Psoas muscle (tissue), 8 donors: ENCODE measurements around the gene STAMBPL1. TPM values are rescaled to one million over a fixed set of nuclear protein-coding genes. Genes with fewer than 3 reads are reported as not detected.

Experiments
- ATAC-seq, 4 donors: fragments of 200-7000 bp; cut with Tn5 transposase; one replicate each; pipeline ENCODE4 v1.9.1; 2020; ENCODE audit warnings: moderate library complexity in 3 of 4, mild to moderate bottlenecking in 2 of 4
- DNase-seq, 2 donors: peaks; one replicate each; pipeline ENCODE4 v3.0.0-alpha.2; 2020
- H3K27ac ChIP-seq: fragments of 200-600 bp; one replicate; pipeline ENCODE4 v1.8.0; 2022
- H3K27me3 ChIP-seq, 3 donors: fragments of 200-600 bp in 1 of 3; one replicate each; pipeline versions ENCODE4 v1.6.1 to v1.8.0; 2013 to 2022; ENCODE audit warnings: low read length in 2 of 3, mild to moderate bottlenecking in 2 of 3, moderate library complexity in 1 of 3; ENCODE audit not compliant: insufficient read depth in 3 of 3
- H3K36me3 ChIP-seq, 2 donors: fragments of 200-600 bp in 1 of 2; one replicate each; pipeline versions ENCODE4 v1.6.1 to v1.8.0; 2013 to 2022; ENCODE audit warnings: low read depth in 1 of 2, mild to moderate bottlenecking in 1 of 2, moderate library complexity in 1 of 2; ENCODE audit not compliant: insufficient read depth in 1 of 2
- H3K4me1 ChIP-seq: fragments of 200-600 bp; one replicate; pipeline ENCODE4 v1.8.0; 2022
- H3K4me3 ChIP-seq: fragments of 200-600 bp; one replicate; pipeline ENCODE4 v1.8.0; 2022; ENCODE audit warnings: mild to moderate bottlenecking
- H3K9me3 ChIP-seq: fragments of 200-600 bp; one replicate; pipeline ENCODE4 v1.8.0; 2022
- CTCF ChIP-seq: fragments of 200-600 bp; IDR thresholded peaks from one replicate; pipeline ENCODE4 v1.8.0; 2022; ENCODE audit warnings: antibody characterized with exemption
- WGBS, 3 donors: extraction: QIAGEN DNeasy Blood & Tissue Kit; methylation state at CpG; one replicate each; pipeline versions ENCODE4 v1.1.6 to v1.1.7; 2013; 5-methylcytosine and 5-hydroxymethylcytosine counted together
- intact Hi-C, 2 donors: fragments of 100-400 bp; cut with DNase I; formaldehyde crosslinking; loops; one replicate each; pipeline versions ENCODE4 v1.11.0 to v1.14.2; 2022
- polyA plus RNA-seq, 3 donors: library from polyadenylated mRNA; stranded (reverse); fragments of 200-250 nt; gene quantifications; one replicate each; pipeline ENCODE4 v1.2.3, GENCODE V29; 2013
- total RNA-seq, 4 donors: library from RNA; stranded (reverse); fragmentation: NEBNext Ultra II Directional in 2 of 4; extraction: Animal tissue kit (Norgen Biotek cat#: 25700) in 2 of 4; gene quantifications; one replicate each; pipeline versions ENCODE4 v1.2.1 to v1.2.4, GENCODE V29; 2021 to 2023
- donor health status: healthy with polysubstance abuse.
- donor health status: DM: no; HTN: no; CAD: no; lungs with moderate emphysema.
- donor health status: Bipolar disorder and iron deficiency.
- donor health status: healthy.
- donor health status: DM: yes; HTN: yes; CAD: no.
- donor health status: DM: no; HTN: no; CAD: no.
- donor health status: DM: no; HTN: no; CAD: no.
- donor health status: DM: yes; HTN: yes; CAD: no.

STAMBPL1 gene
- total and polyA plus RNA-seq, 7 donors = 0.23 to 1.4 (median 0.92) TPM

- TF ChIP-seq CTCF = no peak
- Histone ChIP-seq H3K4me3 (no peak overlapping the region), H3K9me3 (no peaks in the 10 kb centered on the region), H3K27me3 (peaks cover 0 to 2% (median 0%) of the 10 kb centered on the region in 3 donors), H3K27ac (no peak overlapping the region), H3K36me3 (peaks cover 0 to 18% of the 10 kb centered on the region in 2 donors), H3K4me1 (no peaks in the 10 kb centered on the region)
- intact Hi-C loops = no loop called here
- ATAC-seq (no peak), DNase-seq (no peak)
- 84 to 87% (median 85%) methylated on average over 6 of the region's 6 CpGs for WGBS, 3 donors
Observed at GRCh38 chr10:88941026-88941425, 61.0 kb downstream of the STAMBPL1 start.

GRCh38 chr10:88943778-88944177, 63.7 kb downstream of the STAMBPL1 start:
- Histone ChIP-seq H3K27me3 (peaks cover 0 to 2% (median 0%) of the 10 kb centered on the region in 3 donors), H3K4me1 (no peaks in the 10 kb centered on the region), H3K4me3 (no peak overlapping the region), H3K27ac (no peak overlapping the region), H3K9me3 (no peaks in the 10 kb centered on the region), H3K36me3 (peaks cover 0 to 15% of the 10 kb centered on the region in 2 donors)
- intact Hi-C loops = no loop called here
- DNase-seq = no peak
- no peak for ATAC-seq
- 87 to 100% (median 90%) methylated on average over 3 of the region's 3 CpGs for WGBS, 3 donors
- no peak for TF ChIP-seq CTCF

GRCh38 chr10:88944813-88945212, 64.8 kb downstream of the STAMBPL1 start:
- WGBS, 3 donors = 70 to 81% (median 78%) methylated on average over 3 of the region's 3 CpGs
- no peaks in the 10 kb centered on the region for H3K4me1 ChIP-seq
- no peak overlapping the region for H3K4me3 ChIP-seq
- ATAC-seq = no peak
- intact Hi-C loops = no loop called here
- peaks cover 0 to 2% (median 0%) of the 10 kb centered on the region in 3 donors for H3K27me3 ChIP-seq
- DNase-seq = no peak
- H3K9me3 ChIP-seq = no peaks in the 10 kb centered on the region
- H3K36me3 ChIP-seq = peaks cover 0 to 15% of the 10 kb centered on the region in 2 donors
- no peak overlapping the region for H3K27ac ChIP-seq
- no peak for TF ChIP-seq CTCF

- intact Hi-C loops = no loop called here
- peaks cover 0 to 8% of the 10 kb centered on the region in 2 donors for H3K36me3 ChIP-seq
- no peaks in the 10 kb centered on the region for H3K9me3 ChIP-seq
- H3K4me3 ChIP-seq = no peak overlapping the region
- ATAC-seq (no peak), DNase-seq (no peak)
- WGBS, 3 donors = 91 to 92% (median 92%) methylated on average over 1 of the region's 1 CpG
- TF ChIP-seq CTCF = no peak
- H3K27ac ChIP-seq = no peak overlapping the region
- H3K4me1 ChIP-seq = no peaks in the 10 kb centered on the region
- peaks cover 0 to 2% (median 0%) of the 10 kb centered on the region in 3 donors for H3K27me3 ChIP-seq
Observed at GRCh38 chr10:88946200-88946599, 66.2 kb downstream of the STAMBPL1 start.

GRCh38 chr10:88946965-88947590, 67.0 kb downstream of the STAMBPL1 start:
- Histone ChIP-seq H3K4me1 (no peaks in the 10 kb centered on the region), H3K27ac (no peak overlapping the region), H3K9me3 (no peaks in the 10 kb centered on the region), H3K4me3 (peak overlapping the region; percentile 55), H3K36me3 (peaks cover 0 to 4% of the 10 kb centered on the region in 2 donors), H3K27me3 (peaks cover 0 to 2% (median 0%) of the 10 kb centered on the region in 3 donors)
- 87 to 97% (median 95%) methylated on average over 5 to 6 of the region's 6 CpGs for WGBS, 3 donors
- intact Hi-C loops = no loop called here
- no peak for TF ChIP-seq CTCF
- no peak for DNase-seq
- no peak for ATAC-seq
